Measurements from ENCODE around the gene HEBP1. TPM values are rescaled to one million over a fixed set of nuclear protein-coding genes. Genes with fewer than 3 reads are reported as not detected.

The HEBP1 gene, protein sequence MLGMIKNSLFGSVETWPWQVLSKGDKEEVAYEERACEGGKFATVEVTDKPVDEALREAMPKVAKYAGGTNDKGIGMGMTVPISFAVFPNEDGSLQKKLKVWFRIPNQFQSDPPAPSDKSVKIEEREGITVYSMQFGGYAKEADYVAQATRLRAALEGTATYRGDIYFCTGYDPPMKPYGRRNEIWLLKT
- 54.0 to 58.6 TPM (median 55.4 TPM) in 5 replicates for total RNA-seq (2022; extraction: Qiagen RNA extraction; ENCODE audit: low read depth)

DNA sequence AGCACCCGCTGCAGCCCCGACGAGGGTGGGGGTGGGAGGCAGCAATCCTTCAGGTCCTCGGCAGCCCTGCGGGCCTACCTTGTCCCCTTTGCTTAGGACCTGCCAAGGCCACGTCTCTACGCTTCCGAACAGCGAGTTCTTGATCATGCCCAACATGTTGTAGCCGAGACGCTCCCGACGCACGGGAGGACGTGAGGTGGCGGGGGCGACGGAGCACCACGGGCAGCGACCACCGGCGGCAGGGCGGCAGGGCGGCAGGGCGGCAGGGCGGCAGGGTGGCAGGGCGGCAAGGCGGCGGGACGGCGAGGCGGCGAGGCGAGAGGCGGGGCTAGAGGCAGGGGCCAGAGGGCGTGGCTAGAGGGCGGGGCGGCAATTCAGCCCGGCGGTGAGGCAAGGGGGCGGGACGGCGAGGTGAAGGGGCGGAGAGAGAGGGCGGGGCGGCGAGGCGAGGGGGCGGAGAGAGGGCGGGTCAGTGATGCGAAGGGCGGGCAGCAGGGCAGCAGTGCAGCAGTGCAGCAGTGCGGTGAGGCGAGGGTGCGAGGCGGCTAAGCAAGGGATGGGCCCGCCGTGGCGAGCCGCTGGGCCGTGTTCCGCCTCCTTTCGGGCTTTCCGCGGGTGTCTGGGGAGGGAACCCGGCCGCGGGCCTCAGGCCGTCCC lies at the start of gene HEBP1:
TSS of gene HEBP1 (minus strand) at position 307 of the 657 bp plus-strand sequence. CDS start at position 156, 151 bp downstream.

GRCh38 chr12:13044002-13044905 lies 44.2 kb upstream of the HEBP1 start, which contains the start of gene FAM234B:
TSS of gene FAM234B (plus strand) at chr12:13044381. CDS start at chr12:13044404, 23 bp downstream.

GRCh38 chr12:12952036-12952435 lies 48.0 kb downstream of the HEBP1 start, which contains the start of gene GPRC5D:
TSS of gene GPRC5D (minus strand) at chr12:12952170. CDS start at chr12:12950384, 1,786 bp downstream.

Other genes with a start within 250 kb of the HEBP1 start
- 0.12 to 0.36 TPM (median 0.17 TPM) in 5 replicates for gene APOLD1, start 214.6 kb downstream of the HEBP1 start, total RNA-seq (2022; extraction: Qiagen RNA extraction; ENCODE audit: low read depth)
- 79.5 to 96.7 TPM (median 84.8 TPM) in 5 replicates for gene DDX47, start 186.9 kb downstream of the HEBP1 start, total RNA-seq (2022; extraction: Qiagen RNA extraction; ENCODE audit: low read depth)
- gene GPRC5A, start 108.7 kb downstream of the HEBP1 start, total RNA-seq (2022; extraction: Qiagen RNA extraction; ENCODE audit: low read depth): 263 to 406 TPM (median 370 TPM) in 5 replicates
- gene GPRC5D, start 48.1 kb downstream of the HEBP1 start, total RNA-seq (2022; extraction: Qiagen RNA extraction; ENCODE audit: low read depth): 0.22 TPM in 1 of 5 replicates, not detected in the others
- gene FAM234B, start 44.1 kb upstream of the HEBP1 start, total RNA-seq (2022; extraction: Qiagen RNA extraction; ENCODE audit: low read depth): 3.8 to 4.6 TPM (median 3.9 TPM) in 5 replicates
- gene GSG1, start 103.4 kb upstream of the HEBP1 start, total RNA-seq (2022; extraction: Qiagen RNA extraction; ENCODE audit: low read depth): 0.33 to 0.90 TPM (median 0.54 TPM) in 5 replicates
- 110 to 172 TPM (median 159 TPM) in 5 replicates for gene EMP1, start 196.5 kb upstream of the HEBP1 start, total RNA-seq (2022; extraction: Qiagen RNA extraction; ENCODE audit: low read depth)